Measurements from ENCODE around the gene TECRL.

GRCh38 chr4:64341711-64342110 lies 67.5 kb downstream of the TECRL start:
- no peak for TF ChIP-seq CTCF (IDR thresholded peaks at IDR 0.05)
- TF ChIP-seq POLR2A (IDR thresholded peaks at IDR 0.05) = no peak

Measured in lower leg skin (tissue), 3 donors.